ENCODE data around the gene ZNF576.
A peak's percentile ranks its signal among the peaks of the same experiment; 100 is the strongest.

ZNF576 gene

GRCh38 chr19:43624933-43625332 lies 28.5 kb downstream of the ZNF576 start:
- no peak overlapping the region for H3K4me3 ChIP-seq (ENCODE audit: low read length in 2 of 2)
- peaks cover 35 to 66% of the 10 kb centered on the region in 2 donors for H3K36me3 ChIP-seq (replicated peaks in 1 of 2; ENCODE audit: control insufficient read depth in 2 of 2, insufficient read depth in 2 of 2, low read length in 2 of 2)
- no peak for DNase-seq (ENCODE audit: low spot score)
- H3K23ac ChIP-seq (ENCODE audit: low read depth, low read length, poor library complexity) = no peak overlapping the region
- WGBS, 2 donors (ENCODE audit: extremely low coverage in 2 of 2, insufficient read length in 2 of 2, insufficient replicate concordance in 1 of 2) = no CpG with 5 or more reads among the region's 30 CpGs
- peaks cover 0 to 2% of the 10 kb centered on the region in 2 donors for H3K9me3 ChIP-seq (replicated peaks in 1 of 2; ENCODE audit: control insufficient read depth in 2 of 2, insufficient read depth in 1 of 2, low read depth in 1 of 2, low read length in 2 of 2)
- no peaks in the 10 kb centered on the region for H3K27me3 ChIP-seq (ENCODE audit: control insufficient read depth in 3 of 3, insufficient read depth in 3 of 3, low read depth in 1 of 3, low read length in 3 of 3)
- H2BK5ac ChIP-seq (ENCODE audit: low read length) = no peak overlapping the region
- H2AK5ac ChIP-seq (ENCODE audit: low read depth, low read length) = no peak overlapping the region
- no peak overlapping the region for H3K27ac ChIP-seq (replicated peaks; ENCODE audit: low read length)
- peaks cover 3 to 7% of the 10 kb centered on the region in 2 donors for H3K4me1 ChIP-seq (ENCODE audit: control insufficient read depth in 2 of 2, insufficient read depth in 1 of 2, low read depth in 1 of 2, low read length in 2 of 2)
- H3K4me2 ChIP-seq (ENCODE audit: insufficient read depth, low read length, poor library complexity, severe bottlenecking) = no peak overlapping the region
- no peak overlapping the region for H3K9ac ChIP-seq (ENCODE audit: low read depth, low read length, poor library complexity)
- H3K14ac ChIP-seq (ENCODE audit: low read length) = no peak overlapping the region
- H3K4ac ChIP-seq (ENCODE audit: low read length) = no peak overlapping the region
- no peak overlapping the region for H2BK15ac ChIP-seq (ENCODE audit: low read length)
- H3K18ac ChIP-seq (ENCODE audit: low read length) = no peak overlapping the region
- no peak overlapping the region for H2BK12ac ChIP-seq (ENCODE audit: low read length)
- no peak overlapping the region for H4K91ac ChIP-seq (ENCODE audit: low read depth, low read length, poor library complexity)
- H4K8ac ChIP-seq (ENCODE audit: low read depth, low read length) = no peak overlapping the region
- no peak overlapping the region for H2AFZ ChIP-seq (ENCODE audit: low read length)
- no peak overlapping the region for H2BK120ac ChIP-seq (ENCODE audit: low read depth, low read length)
- H3K79me1 ChIP-seq (ENCODE audit: low read depth, low read length) = no peaks in the 10 kb centered on the region

- Histone ChIP-seq H3K4me2 (ENCODE audit: insufficient read depth, low read length, poor library complexity, severe bottlenecking) (no peak overlapping the region), H2AFZ (ENCODE audit: low read length) (no peak overlapping the region), H3K18ac (ENCODE audit: low read length) (peak overlapping the region; percentile 65), H3K23ac (ENCODE audit: low read depth, low read length, poor library complexity) (peak overlapping the region; percentile 60), H3K36me3 (replicated peaks in 1 of 2; ENCODE audit: control insufficient read depth in 2 of 2, insufficient read depth in 2 of 2, low read length in 2 of 2) (peaks cover 37 to 72% of the 10 kb centered on the region in 2 donors), H3K9me3 (replicated peaks in 1 of 2; ENCODE audit: control insufficient read depth in 2 of 2, insufficient read depth in 1 of 2, low read depth in 1 of 2, low read length in 2 of 2) (peaks cover 0 to 2% of the 10 kb centered on the region in 2 donors), H4K8ac (ENCODE audit: low read depth, low read length) (no peak overlapping the region), H3K4ac (ENCODE audit: low read length) (no peak overlapping the region), H2BK12ac (ENCODE audit: low read length) (peak overlapping the region; percentile 88), H2BK5ac (ENCODE audit: low read length) (no peak overlapping the region), H4K91ac (ENCODE audit: low read depth, low read length, poor library complexity) (no peak overlapping the region), H3K4me3 (ENCODE audit: low read length in 2 of 2) (no peak overlapping the region), H3K9ac (ENCODE audit: low read depth, low read length, poor library complexity) (no peak overlapping the region), H2BK120ac (ENCODE audit: low read depth, low read length) (no peak overlapping the region), H3K79me1 (ENCODE audit: low read depth, low read length) (no peaks in the 10 kb centered on the region), H3K14ac (ENCODE audit: low read length) (peak overlapping the region; percentile 76), H3K4me1 (ENCODE audit: control insufficient read depth in 2 of 2, insufficient read depth in 1 of 2, low read depth in 1 of 2, low read length in 2 of 2) (no peaks in the 10 kb centered on the region), H3K27me3 (ENCODE audit: control insufficient read depth in 3 of 3, insufficient read depth in 3 of 3, low read depth in 1 of 3, low read length in 3 of 3) (no peaks in the 10 kb centered on the region), H3K27ac (replicated peaks; ENCODE audit: low read length) (no peak overlapping the region), H2AK5ac (ENCODE audit: low read depth, low read length) (peak overlapping the region; percentile 25), H2BK15ac (ENCODE audit: low read length) (no peak overlapping the region)
- no CpG with 5 or more reads among the region's 32 CpGs for WGBS, 2 donors (ENCODE audit: extremely low coverage in 2 of 2, insufficient read length in 2 of 2, insufficient replicate concordance in 1 of 2)
- no peak for DNase-seq (ENCODE audit: low spot score)
Measured at GRCh38 chr19:43625918-43626579, 29.7 kb downstream of the ZNF576 start.

- Histone ChIP-seq H3K4me3 (ENCODE audit: low read length in 2 of 2) (peak overlapping the region in 1 of 2 donors; percentile 27), H2AFZ (ENCODE audit: low read length) (no peak overlapping the region), H2BK120ac (ENCODE audit: low read depth, low read length) (no peak overlapping the region), H3K27me3 (ENCODE audit: control insufficient read depth in 3 of 3, insufficient read depth in 3 of 3, low read depth in 1 of 3, low read length in 3 of 3) (no peaks in the 10 kb centered on the region), H3K23ac (ENCODE audit: low read depth, low read length, poor library complexity) (no peak overlapping the region), H3K4me2 (ENCODE audit: insufficient read depth, low read length, poor library complexity, severe bottlenecking) (no peak overlapping the region), H3K79me1 (ENCODE audit: low read depth, low read length) (no peaks in the 10 kb centered on the region), H3K4ac (ENCODE audit: low read length) (peak overlapping the region; percentile 92), H2BK12ac (ENCODE audit: low read length) (no peak overlapping the region), H4K91ac (ENCODE audit: low read depth, low read length, poor library complexity) (no peak overlapping the region), H2BK15ac (ENCODE audit: low read length) (no peak overlapping the region), H2AK5ac (ENCODE audit: low read depth, low read length) (no peak overlapping the region), H3K18ac (ENCODE audit: low read length) (no peak overlapping the region), H3K4me1 (ENCODE audit: control insufficient read depth in 2 of 2, insufficient read depth in 1 of 2, low read depth in 1 of 2, low read length in 2 of 2) (no peaks in the 10 kb centered on the region), H3K27ac (replicated peaks; ENCODE audit: low read length) (no peak overlapping the region), H3K9ac (ENCODE audit: low read depth, low read length, poor library complexity) (peak overlapping the region; percentile 72), H3K36me3 (replicated peaks in 1 of 2; ENCODE audit: control insufficient read depth in 2 of 2, insufficient read depth in 2 of 2, low read length in 2 of 2) (peaks cover 40 to 73% of the 10 kb centered on the region in 2 donors), H3K9me3 (replicated peaks in 1 of 2; ENCODE audit: control insufficient read depth in 2 of 2, insufficient read depth in 1 of 2, low read depth in 1 of 2, low read length in 2 of 2) (peaks cover 0 to 2% of the 10 kb centered on the region in 2 donors), H4K8ac (ENCODE audit: low read depth, low read length) (no peak overlapping the region), H3K14ac (ENCODE audit: low read length) (no peak overlapping the region), H2BK5ac (ENCODE audit: low read length) (no peak overlapping the region)
- DNase-seq (ENCODE audit: low spot score) = no peak
- no CpG with 5 or more reads among the region's 17 CpGs for WGBS, 2 donors (ENCODE audit: extremely low coverage in 2 of 2, insufficient read length in 2 of 2, insufficient replicate concordance in 1 of 2)
Measured at GRCh38 chr19:43626838-43627237, 30.4 kb downstream of the ZNF576 start.

- H3K4me3 ChIP-seq (ENCODE audit: low read length in 2 of 2) = no peak overlapping the region
- DNase-seq (ENCODE audit: low spot score) = no peak
- no peak overlapping the region for H2BK15ac ChIP-seq (ENCODE audit: low read length)
- no CpG with 5 or more reads among the region's 3 CpGs for WGBS, 2 donors (ENCODE audit: extremely low coverage in 2 of 2, insufficient read length in 2 of 2, insufficient replicate concordance in 1 of 2)
- H3K4me1 ChIP-seq (ENCODE audit: control insufficient read depth in 2 of 2, insufficient read depth in 1 of 2, low read depth in 1 of 2, low read length in 2 of 2) = no peaks in the 10 kb centered on the region
- no peak overlapping the region for H3K4ac ChIP-seq (ENCODE audit: low read length)
- no peak overlapping the region for H2BK120ac ChIP-seq (ENCODE audit: low read depth, low read length)
- H3K23ac ChIP-seq (ENCODE audit: low read depth, low read length, poor library complexity) = no peak overlapping the region
- H3K36me3 ChIP-seq (replicated peaks in 1 of 2; ENCODE audit: control insufficient read depth in 2 of 2, insufficient read depth in 2 of 2, low read length in 2 of 2) = peaks cover 32 to 64% of the 10 kb centered on the region in 2 donors
- H3K27me3 ChIP-seq (ENCODE audit: control insufficient read depth in 3 of 3, insufficient read depth in 3 of 3, low read depth in 1 of 3, low read length in 3 of 3) = no peaks in the 10 kb centered on the region
- H3K79me1 ChIP-seq (ENCODE audit: low read depth, low read length) = no peaks in the 10 kb centered on the region
- no peak overlapping the region for H4K91ac ChIP-seq (ENCODE audit: low read depth, low read length, poor library complexity)
- H2BK12ac ChIP-seq (ENCODE audit: low read length) = no peak overlapping the region
- no peak overlapping the region for H3K14ac ChIP-seq (ENCODE audit: low read length)
- H3K18ac ChIP-seq (ENCODE audit: low read length) = no peak overlapping the region
- no peak overlapping the region for H3K4me2 ChIP-seq (ENCODE audit: insufficient read depth, low read length, poor library complexity, severe bottlenecking)
- H3K9me3 ChIP-seq (replicated peaks in 1 of 2; ENCODE audit: control insufficient read depth in 2 of 2, insufficient read depth in 1 of 2, low read depth in 1 of 2, low read length in 2 of 2) = peaks cover 0 to 2% of the 10 kb centered on the region in 2 donors
- no peak overlapping the region for H2BK5ac ChIP-seq (ENCODE audit: low read length)
- no peak overlapping the region for H3K9ac ChIP-seq (ENCODE audit: low read depth, low read length, poor library complexity)
- H4K8ac ChIP-seq (ENCODE audit: low read depth, low read length) = no peak overlapping the region
- no peak overlapping the region for H3K27ac ChIP-seq (replicated peaks; ENCODE audit: low read length)
- no peak overlapping the region for H2AFZ ChIP-seq (ENCODE audit: low read length)
- no peak overlapping the region for H2AK5ac ChIP-seq (ENCODE audit: low read depth, low read length)
Measured at GRCh38 chr19:43628646-43629326, 32.4 kb downstream of the ZNF576 start.
